Amniotic epithelial cell (primary cell): ENCODE measurements around the gene MED27.

Experiments
- DNase-seq: peaks from one replicate; pipeline ENCODE4 v3.0.0-alpha.2; 2010; ENCODE audit warnings: low read depth

Gene MED27

GRCh38 chr9:131876486-131876885 is 203.2 kb downstream of the MED27 start:
- DNase-seq: no peak

DNA sequence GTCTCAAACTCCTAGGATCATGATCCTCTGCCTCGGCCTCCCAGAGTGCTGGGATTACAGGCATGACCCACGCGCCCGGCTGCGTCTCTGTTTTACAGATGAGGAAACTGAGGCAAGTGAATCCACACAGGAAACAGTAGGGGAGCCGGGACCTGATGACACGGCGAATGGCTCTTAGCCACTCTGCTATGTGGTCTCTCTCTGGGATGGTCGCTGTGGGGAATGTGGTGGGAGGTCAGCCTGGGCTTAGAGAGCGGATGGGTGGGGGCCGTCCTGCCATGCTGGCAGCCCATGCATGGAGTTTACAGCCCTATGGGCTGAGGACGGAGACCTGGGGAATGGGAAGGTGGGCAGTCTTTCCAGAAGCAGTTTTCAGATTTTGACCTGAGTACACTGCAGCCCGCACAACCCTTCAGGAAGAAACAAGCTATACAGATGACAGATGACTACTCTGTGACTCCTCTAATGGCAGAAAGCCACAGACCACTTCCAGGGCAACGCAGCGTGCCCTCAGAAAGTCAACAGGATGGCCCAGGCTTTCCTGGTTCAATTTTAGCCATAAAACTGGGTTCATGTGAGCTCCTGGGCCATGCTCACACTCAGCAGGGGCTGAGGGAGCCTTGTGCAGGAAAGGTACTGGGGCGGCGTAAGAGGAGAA is 203.7 kb downstream of the MED27 start:
- no peak for DNase-seq

DNA sequence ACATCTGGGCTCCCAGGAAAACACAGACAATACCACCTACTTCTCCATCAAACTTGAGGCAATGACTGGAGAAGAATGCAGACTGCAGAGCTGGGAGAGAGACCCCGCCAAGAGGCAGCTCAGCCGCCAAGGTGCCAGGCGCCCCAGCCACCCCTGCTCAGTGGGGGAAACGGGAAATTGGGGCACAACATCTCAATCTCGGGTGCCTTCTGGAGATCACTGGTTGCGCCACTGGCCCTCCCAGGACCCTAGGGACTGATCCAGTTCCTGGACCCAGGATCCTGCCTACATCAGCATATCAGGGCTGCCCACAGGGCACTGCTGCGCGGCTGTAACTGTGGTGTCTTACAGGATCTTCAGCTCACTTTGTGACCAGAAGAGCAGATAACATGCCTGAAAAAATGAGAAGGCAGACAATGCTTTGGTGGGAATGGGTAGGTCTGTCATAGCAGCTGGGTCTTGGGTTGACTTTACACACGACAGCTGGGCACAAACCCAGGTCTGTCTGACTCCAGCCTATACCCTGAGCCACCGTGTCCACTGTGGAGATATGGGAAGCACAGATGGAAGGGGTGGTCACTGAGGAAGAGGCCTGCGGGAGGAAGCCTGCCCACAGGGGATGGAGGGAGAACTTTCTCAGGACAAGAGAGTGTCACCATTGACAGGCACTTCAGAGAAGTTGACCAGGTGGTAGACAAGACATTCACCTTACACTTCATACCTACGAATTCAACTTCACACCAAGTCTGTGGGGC is 204.6 kb downstream of the MED27 start:
- no peak for DNase-seq

DNA sequence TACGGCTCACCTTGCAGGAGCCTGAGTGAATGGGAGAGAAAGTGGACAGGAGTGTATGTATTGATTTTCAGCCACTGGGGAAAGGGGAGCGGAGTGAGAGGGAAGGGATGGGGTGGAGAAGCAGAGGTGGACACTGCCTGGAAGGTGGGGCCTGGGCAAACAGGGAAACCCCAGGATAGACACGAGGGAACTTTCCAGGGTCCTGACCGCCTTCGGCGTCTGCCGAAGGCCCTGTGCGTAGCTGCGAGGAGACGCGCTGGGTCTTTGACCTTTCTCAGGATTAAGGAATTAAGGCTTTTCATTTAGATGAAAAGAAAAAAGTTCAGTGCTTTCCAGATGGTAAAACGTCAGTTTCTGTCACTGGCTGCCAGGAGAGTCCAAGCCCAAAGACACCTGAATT is 205.2 kb downstream of the MED27 start:
- no peak for DNase-seq

DNA sequence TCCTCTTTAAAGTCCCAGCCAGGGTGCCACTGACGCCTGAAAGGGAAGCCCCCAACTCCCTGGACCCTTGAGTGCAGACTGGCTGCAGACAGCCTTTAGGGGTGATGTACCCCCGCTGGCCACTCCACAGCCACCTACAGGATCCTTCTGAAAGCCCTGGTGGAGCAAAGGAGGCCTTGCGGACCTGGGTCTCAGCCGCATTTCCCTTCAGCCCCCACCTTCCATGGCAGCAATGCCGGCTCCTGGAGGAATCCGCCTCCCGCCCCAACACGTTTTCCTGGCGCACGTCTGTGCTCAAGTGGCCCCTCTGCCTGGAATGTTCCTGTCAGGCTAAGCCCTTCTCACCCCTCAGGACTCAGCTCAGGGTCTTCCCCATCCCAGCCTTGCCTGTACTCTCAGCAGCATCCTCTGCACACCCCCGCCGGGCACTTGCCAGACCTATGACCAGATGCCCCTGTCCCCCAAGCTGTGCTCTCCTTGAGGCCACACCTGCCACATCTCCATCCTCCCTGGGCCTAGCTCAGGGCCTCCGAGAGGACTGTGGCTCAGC is 205.7 kb downstream of the MED27 start:
- no peak for DNase-seq

DNA sequence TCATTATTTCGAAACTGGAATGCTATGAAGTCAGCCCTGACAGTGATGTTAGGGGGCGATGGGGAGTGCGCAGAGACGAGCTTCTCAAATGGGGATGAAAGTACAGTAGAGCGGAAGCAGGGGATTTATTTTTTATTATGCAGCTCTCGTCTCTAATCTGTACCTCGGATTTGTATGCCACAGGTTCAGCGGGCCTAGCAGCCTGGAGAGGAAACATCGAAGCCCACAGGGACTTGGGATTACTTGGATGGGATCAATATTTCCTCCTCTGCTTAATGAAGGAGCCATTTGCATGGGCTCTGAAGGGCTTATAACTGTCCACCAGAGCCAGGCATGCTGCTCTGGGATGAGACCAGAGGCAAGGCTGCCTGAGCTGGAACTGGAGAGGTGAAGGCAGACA is 206.3 kb downstream of the MED27 start:
- no peak for DNase-seq

DNA sequence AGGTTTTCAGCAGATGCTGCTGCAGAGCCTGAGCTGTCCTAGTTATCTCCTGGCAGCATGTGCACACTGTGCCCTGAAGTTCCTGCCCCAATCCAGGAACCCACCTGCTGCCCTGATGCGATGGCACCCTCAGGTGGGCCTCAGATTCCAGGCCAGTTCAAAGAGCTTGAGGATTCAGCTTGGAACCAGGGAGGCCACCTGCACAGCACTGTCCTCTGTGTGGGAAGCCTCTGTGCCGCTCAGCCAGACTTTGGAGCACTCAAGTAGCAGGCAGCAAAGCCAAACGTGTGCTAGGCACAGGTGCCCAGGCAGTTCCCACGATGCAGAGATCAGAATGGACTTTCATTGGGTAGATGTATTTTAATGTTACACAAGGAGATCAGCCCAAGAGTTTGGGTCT is 207.0 kb downstream of the MED27 start:
- no peak for DNase-seq

DNA sequence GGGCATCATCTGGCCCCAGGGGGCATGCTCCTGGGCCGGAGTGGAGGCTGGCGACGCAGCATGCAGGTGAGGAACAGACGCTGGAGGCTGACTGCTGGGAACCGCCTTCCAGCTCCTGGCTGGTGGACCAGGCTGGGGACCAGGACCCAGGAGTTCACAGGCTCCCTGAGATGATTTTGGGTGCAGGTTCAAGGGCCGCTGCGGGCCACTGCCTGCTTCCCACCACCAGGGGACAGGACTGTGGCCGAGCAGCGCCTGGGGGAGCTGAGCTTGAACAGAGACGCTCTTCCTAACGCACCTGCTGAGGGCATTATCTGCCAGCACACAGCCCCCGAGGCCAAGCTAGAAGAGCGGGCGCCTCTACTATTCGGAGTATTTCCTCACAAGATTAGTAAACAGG is 207.7 kb downstream of the MED27 start:
- no peak for DNase-seq

DNA sequence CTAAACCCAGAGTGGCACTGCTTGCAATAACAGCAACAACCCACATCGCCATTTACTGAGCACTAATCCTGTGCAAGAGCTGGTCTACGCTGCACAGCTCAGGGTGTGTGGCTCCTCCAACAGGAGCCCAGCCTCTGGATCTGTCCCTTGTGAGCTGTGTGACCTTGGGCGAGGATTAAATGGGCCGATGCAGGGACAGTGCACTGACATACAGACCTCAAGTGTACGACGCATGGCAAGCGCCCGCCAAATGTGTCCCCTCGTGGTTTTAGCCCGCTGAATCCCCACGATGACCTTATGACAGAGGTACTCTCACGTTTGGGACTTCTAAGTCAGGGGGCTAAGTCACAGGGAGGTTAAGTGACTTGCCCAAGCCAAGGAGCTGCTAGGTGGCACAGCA is 209.5 kb downstream of the MED27 start:
- DNase-seq: no peak

DNA sequence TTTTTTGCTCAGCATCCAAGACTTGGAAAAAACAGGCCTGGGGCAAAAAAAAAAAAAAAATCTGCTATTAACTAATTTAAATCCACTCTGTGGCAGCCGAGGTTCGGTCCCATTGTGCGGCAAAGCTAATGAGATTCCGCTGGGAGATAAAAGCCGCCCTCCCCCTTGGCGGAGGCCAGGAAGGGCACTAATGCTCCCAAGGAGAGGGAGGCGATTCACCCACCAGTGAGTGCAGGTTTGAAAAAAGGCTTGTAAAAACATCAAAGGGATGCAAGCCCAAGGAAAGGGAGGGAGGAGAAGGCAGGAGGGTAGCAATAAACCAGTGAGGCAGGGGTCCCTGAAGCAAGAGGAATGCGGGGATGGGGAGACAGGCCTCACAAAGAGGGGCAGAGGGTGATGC is 210.3 kb downstream of the MED27 start:
- DNase-seq: no peak

DNA sequence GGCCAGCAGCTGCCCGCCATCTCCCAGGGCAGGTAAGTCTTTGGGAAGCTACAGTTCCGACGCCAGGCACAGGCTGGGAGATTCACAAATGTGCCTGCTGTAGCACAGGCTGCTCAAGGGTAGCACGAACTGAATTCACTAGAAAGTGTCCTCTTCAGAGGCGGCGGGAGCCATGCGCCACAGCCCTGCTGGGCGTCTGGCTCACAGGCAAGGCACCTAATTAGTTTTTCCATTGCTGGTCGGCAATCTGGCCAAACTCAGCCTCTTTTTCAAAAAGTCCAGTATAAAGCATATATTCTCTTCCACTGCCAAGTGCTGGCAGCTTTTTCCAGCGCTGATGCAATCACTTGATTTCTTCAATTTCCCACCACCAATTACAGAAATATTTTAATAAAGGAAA is 210.9 kb downstream of the MED27 start:
- no peak for DNase-seq

GRCh38 chr9:131867611-131868192 is 212.0 kb downstream of the MED27 start:
- DNase-seq: no peak

- DNase-seq: no peak
These were observed 214.0 kb downstream of the MED27 start for GRCh38 chr9:131865446-131866195.

- no peak for DNase-seq
These were observed 215.1 kb downstream of the MED27 start for GRCh38 chr9:131864531-131864930.

DNA sequence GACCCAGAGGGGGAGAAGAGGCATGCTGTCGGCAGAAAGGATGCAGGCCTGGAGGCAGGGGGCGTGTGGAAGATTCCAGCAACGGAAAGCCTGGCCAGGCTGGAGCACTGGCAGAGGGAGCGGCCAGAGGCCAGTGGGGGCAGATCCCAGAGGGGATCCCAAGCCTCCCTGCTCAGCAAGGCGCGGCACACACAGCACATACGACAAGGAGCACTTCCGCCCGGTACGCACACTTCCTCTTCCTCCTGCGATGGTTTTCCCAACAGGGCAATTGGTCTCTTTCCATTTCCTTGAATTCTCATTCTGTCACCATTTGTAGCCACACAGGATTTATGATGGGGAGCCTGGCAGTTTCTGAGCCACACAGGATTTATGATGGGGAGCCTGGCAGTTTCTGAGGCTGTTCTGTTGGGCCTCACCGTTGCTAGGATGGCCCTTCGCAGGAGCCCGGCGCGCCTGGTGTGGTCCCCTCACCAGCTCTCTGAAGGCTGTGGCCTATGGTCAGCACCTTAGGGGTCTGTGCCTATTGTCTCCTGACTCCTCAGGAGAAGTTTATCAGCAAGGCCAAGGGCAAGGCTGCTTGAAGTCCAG is 216.3 kb downstream of the MED27 start:
- no peak for DNase-seq

DNA sequence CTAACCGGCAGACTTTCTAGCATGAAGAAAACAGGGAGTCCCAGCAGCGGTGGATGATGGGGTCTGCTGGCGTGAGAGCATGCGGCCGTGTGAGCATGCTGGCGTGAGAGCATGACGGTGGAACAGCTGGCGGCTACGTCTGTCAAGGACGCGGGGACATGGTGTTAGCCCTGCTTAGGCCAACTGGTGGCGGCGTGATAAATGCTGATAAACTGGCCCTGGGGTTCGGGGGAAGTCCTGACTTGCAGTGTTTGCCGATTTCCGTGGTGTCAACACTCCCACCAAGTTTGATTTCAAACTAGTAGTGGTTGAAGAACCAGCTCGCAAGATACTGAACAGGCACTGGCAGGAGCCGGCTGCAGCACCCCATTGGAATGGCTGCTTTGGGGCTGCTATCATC is 217.4 kb downstream of the MED27 start:
- no peak for DNase-seq

GRCh38 chr9:131860430-131860829 is 219.2 kb downstream of the MED27 start:
- no peak for DNase-seq

- DNase-seq: no peak
These were observed 221.5 kb downstream of the MED27 start for GRCh38 chr9:131858147-131858546.

DNA sequence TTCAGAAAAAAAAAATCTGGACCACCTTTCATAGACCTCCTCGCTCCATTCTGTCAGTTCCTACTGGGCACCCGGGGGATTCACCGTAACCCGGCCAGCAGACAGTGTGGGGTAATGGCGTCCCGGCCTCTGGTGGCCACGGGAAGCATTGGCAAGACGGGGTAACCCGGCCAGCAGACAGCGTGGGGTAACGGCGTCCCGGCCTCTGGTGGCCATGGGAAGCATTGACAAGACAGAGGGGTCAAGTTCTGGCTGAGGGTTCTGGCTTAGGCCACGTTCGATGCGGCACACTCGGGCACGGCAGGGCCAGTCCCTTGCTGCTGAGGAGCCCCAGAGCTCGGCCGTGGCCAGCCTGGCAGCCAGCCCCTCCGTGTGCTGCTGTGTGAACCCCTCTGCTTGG is 223.6 kb downstream of the MED27 start:
- DNase-seq: no peak

DNA sequence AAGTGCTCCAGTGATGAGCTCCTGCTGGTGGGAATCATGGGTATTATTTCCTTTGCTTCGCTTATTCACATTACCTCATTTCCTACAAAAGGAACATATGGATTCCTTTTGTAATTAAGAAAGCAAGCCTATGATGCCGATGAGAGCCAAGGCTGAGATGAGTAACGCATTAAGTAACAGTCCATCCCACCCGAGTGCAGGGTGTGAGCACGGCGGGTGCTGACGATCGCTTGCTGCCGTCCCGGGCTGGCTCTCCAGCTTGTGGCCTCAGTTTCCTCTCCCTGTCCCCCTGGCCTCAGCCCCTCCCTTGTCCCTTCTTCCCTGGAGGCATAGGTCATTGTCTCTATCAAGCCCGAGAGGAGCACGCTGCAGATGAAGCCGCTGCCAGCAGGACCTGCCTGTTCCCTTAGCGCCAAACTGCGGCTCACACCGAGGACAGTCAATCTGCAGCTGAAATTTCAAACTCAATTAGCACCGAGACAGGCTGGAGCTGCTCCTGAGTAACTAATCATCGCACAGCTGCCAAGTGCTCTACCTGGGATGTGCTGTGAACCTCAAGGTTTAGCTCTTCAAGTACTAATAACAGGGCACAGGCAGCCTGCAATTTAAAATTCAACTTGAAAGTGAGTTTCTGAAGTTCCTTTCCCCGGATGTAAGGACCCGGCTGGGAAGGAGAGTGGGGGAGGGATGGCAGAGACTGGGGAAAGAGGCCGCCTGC is 224.6 kb downstream of the MED27 start:
- DNase-seq: no peak

- no peak for DNase-seq
These were observed 225.3 kb downstream of the MED27 start for GRCh38 chr9:131854334-131854733.
